Measurements from ENCODE around the gene TMEM147.

The TMEM147 gene

GRCh38 chr19:35509018-35509652, 36.3 kb upstream of the TMEM147 start (continued):
- no peak for TF ChIP-seq ZNF768 (tag by site-specific recombination; IDR thresholded peaks at IDR 0.05)
- TF ChIP-seq ZNF600 (tag by site-specific recombination; IDR thresholded peaks at IDR 0.05), result peak; percentile 92
- TF ChIP-seq ZBTB44 (tag by site-specific recombination; IDR thresholded peaks at IDR 0.05), result 0 out of 2 replicates have a peak, but pooled peaks have one; percentile 31
- 0 out of 2 replicates have a peak, but pooled peaks have one; percentile 11 for TF ChIP-seq REPIN1 (tag by site-specific recombination; IDR thresholded peaks at IDR 0.05; ENCODE audit: low read depth)
- peak; percentile 86 for TF ChIP-seq SCRT2 (tag by site-specific recombination; IDR thresholded peaks at IDR 0.05)
- TF ChIP-seq ZEB2 (tag by site-specific recombination; IDR thresholded peaks at IDR 0.05), result peak; percentile 23; the same call in 1 of the 2 replicates
- no peak for TF ChIP-seq ZNF112 (tag by site-specific recombination; IDR thresholded peaks at IDR 0.05)
- peak; percentile 37 for TF ChIP-seq GLIS1 (tag by site-specific recombination; IDR thresholded peaks at IDR 0.05)
- no peak for TF ChIP-seq SP7 (tag by site-specific recombination; IDR thresholded peaks at IDR 0.05)
- peak; percentile 82 for TF ChIP-seq ZBTB17 (tag by site-specific recombination; IDR thresholded peaks at IDR 0.05)
- TF ChIP-seq KLF7 (tag by site-specific recombination; IDR thresholded peaks at IDR 0.05; ENCODE audit: borderline replicate concordance), result peak; percentile 63; the same call in 1 of the 2 replicates
- peak; percentile 18 for TF ChIP-seq ZNF335 (tag by site-specific recombination; conservative IDR thresholded peaks at IDR 0.05)
- TF ChIP-seq TSHZ1 (tag by site-specific recombination; IDR thresholded peaks at IDR 0.05; ENCODE audit: borderline replicate concordance), result no peak
- TF ChIP-seq CTCF (tag by site-specific recombination; IDR thresholded peaks at IDR 0.05), result no peak; the same call in 1 of the 2 replicates
- TF ChIP-seq ZNF677 (tag by site-specific recombination; IDR thresholded peaks at IDR 0.05), result no peak
- peak; percentile 74; the same call in 1 of the 2 replicates for TF ChIP-seq SCRT1 (tag by site-specific recombination; IDR thresholded peaks at IDR 0.05; ENCODE audit: borderline replicate concordance)
- peak; percentile 40; the same call in 1 of the 2 replicates for TF ChIP-seq ZNF391 (tag by site-specific recombination; IDR thresholded peaks at IDR 0.05; ENCODE audit: borderline replicate concordance, low read depth)
- TF ChIP-seq ZSCAN18 (tag by site-specific recombination; IDR thresholded peaks at IDR 0.05), result 0 out of 2 replicates have a peak, but pooled peaks have one; percentile 23
- TF ChIP-seq PRDM4 (tag by site-specific recombination; IDR thresholded peaks at IDR 0.05), result peak; percentile 14; the same call in 1 of the 2 replicates
- TF ChIP-seq PRDM10 (tag by site-specific recombination; IDR thresholded peaks at IDR 0.05), result peak; percentile 96
- TF ChIP-seq GLI2 (tag by site-specific recombination; IDR thresholded peaks at IDR 0.05; ENCODE audit: borderline replicate concordance, low read depth), result no peak
- TF ChIP-seq ZSCAN16 (tag by site-specific recombination; IDR thresholded peaks at IDR 0.05), result peak; percentile 58; the same call in 1 of the 2 replicates

All from HEK293 (cell line).